ENCODE measurements around the gene IFT20.
A peak's percentile ranks its signal among the peaks of the same experiment; 100 is the strongest.
"Not testable (repeated sequence)": the region's sequence is repeated elsewhere in the genome, so short reads cannot be mapped to it uniquely, and the experiment has no call there.

The IFT20 gene

DNA sequence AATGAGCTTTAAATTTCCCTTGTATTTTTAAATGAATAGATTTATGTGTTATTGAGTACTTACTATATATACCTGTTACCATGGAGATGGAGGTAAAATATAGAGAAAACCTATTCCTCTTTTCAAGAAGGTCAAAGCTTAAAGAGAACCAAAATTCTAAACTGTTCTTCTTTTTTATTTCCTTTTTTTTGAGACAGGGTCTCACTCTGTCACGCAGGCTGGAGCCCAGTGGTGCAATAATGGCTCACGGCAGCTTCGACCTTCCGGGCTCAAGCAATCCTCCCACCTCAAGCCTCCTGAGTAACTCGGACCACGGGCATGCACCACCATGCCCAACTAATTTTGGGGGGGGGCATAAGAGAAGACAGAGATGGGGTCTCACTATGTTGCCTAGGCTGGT, 41.3 kb downstream of the IFT20 start:
- Histone ChIP-seq H3K9ac (ENCODE audit: low read length) (no peak overlapping the region), H3K4me2 (ENCODE audit: low read length) (0 out of 2 replicates have a peak overlapping the region, but pooled peaks have one; percentile 21), H3K4me1 (ENCODE audit: low read length) (peaks cover 19% of the 10 kb centered on the region), H4K20me1 (ENCODE audit: insufficient read depth, low read length) (no peaks in the 10 kb centered on the region), H3K36me3 (replicated peaks; ENCODE audit: low read depth, low read length) (no peaks in the 10 kb centered on the region), H2AFZ (ENCODE audit: low read depth, low read length) (no peak overlapping the region; the same call in 1 of the 2 replicates), H3K79me2 (ENCODE audit: low read length) (no peaks in the 10 kb centered on the region), H3K27ac (ENCODE audit: low read length) (no peak overlapping the region), H3K4me3 (ENCODE audit: low read length) (no peak overlapping the region), H3K9me3 (ENCODE audit: insufficient read depth, low read length) (no peaks in the 10 kb centered on the region), H3K27me3 (ENCODE audit: low read depth, low read length) (no peaks in the 10 kb centered on the region)
- no peak for TF ChIP-seq CTCF (IDR thresholded peaks at IDR 0.05; ENCODE audit: low read depth, low read length)
- no peak for TF ChIP-seq EZH2phosphoT487 (IDR thresholded peaks at IDR 0.05; ENCODE audit: low read depth)

GRCh38 chr17:28292878-28293277, 42.4 kb downstream of the IFT20 start:
- H3K27ac ChIP-seq (ENCODE audit: low read length); H3K27me3 ChIP-seq (ENCODE audit: low read depth, low read length); H3K36me3 ChIP-seq (replicated peaks; ENCODE audit: low read depth, low read length); H2AFZ ChIP-seq (ENCODE audit: low read depth, low read length); H3K4me3 ChIP-seq (ENCODE audit: low read length); H3K9me3 ChIP-seq (ENCODE audit: insufficient read depth, low read length); H3K4me2 ChIP-seq (ENCODE audit: low read length); H3K79me2 ChIP-seq (ENCODE audit: low read length); H4K20me1 ChIP-seq (ENCODE audit: insufficient read depth, low read length); H3K9ac ChIP-seq (ENCODE audit: low read length): not testable (repeated sequence)
- peaks cover 19% of the 10 kb centered on the region for H3K4me1 ChIP-seq (ENCODE audit: low read length)

DNA sequence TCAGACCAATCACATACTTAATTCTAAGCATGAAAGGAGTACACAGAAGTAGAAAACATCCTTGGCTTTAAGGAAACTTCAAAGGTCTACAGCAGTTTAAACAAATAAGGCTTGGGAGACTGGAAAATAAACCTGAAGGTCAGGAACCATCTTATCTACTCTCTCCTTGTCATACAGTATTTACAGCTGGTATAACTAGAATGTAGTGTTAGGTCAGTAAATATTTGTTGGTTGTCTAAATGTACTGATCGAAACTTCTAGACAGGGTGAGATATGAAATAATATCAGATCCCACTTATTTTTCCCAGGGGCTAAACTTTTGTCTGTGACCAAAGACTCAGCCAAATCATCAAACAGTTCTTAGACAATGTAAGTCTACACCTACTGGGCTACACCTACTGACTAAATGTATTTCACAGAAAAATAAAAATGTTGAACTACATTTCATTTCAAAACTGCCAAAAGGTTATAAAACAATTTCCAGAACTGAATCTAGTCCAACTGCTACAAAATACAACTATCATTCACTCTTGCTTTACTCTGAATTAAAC, 43.4 kb downstream of the IFT20 start:
- Histone ChIP-seq H3K4me3 (ENCODE audit: low read length) (no peak overlapping the region), H3K4me1 (ENCODE audit: low read length) (peaks cover 19% of the 10 kb centered on the region), H2AFZ (ENCODE audit: low read depth, low read length) (no peak overlapping the region), H3K4me2 (ENCODE audit: low read length) (no peak overlapping the region), H3K9ac (ENCODE audit: low read length) (no peak overlapping the region), H3K79me2 (ENCODE audit: low read length) (no peaks in the 10 kb centered on the region), H3K9me3 (ENCODE audit: insufficient read depth, low read length) (no peaks in the 10 kb centered on the region), H4K20me1 (ENCODE audit: insufficient read depth, low read length) (no peaks in the 10 kb centered on the region), H3K36me3 (replicated peaks; ENCODE audit: low read depth, low read length) (no peaks in the 10 kb centered on the region), H3K27ac (ENCODE audit: low read length) (no peak overlapping the region), H3K27me3 (ENCODE audit: low read depth, low read length) (no peaks in the 10 kb centered on the region)
- TF ChIP-seq EZH2phosphoT487 (IDR thresholded peaks at IDR 0.05; ENCODE audit: low read depth): no peak
- TF ChIP-seq CTCF (IDR thresholded peaks at IDR 0.05; ENCODE audit: low read depth, low read length): no peak

DNA sequence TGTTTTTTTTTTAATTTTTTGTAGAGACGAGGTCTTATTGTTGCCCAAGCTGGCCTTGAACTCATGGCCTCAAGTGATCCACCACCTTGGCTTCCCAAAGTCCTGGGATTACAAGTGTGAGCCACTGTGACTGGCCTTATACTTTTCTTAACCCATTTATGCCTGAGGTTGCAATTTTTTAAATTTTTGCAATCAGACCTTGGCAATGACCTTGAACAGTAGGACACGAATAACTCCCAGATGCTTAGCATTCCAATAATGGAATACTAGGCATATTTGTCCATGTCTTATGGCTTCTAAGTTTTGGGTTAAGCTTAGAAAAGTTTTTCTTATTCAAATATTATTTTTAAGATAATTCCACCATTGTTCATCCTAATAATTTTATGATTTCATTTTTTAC, 44.6 kb downstream of the IFT20 start:
- TF ChIP-seq CTCF (IDR thresholded peaks at IDR 0.05; ENCODE audit: low read depth, low read length) (no peak), EZH2phosphoT487 (IDR thresholded peaks at IDR 0.05; ENCODE audit: low read depth) (no peak)
- H3K36me3 ChIP-seq (replicated peaks; ENCODE audit: low read depth, low read length): no peaks in the 10 kb centered on the region
- no peaks in the 10 kb centered on the region for H3K27me3 ChIP-seq (ENCODE audit: low read depth, low read length)
- H3K79me2 ChIP-seq (ENCODE audit: low read length): no peaks in the 10 kb centered on the region
- no peak overlapping the region for H3K4me3 ChIP-seq (ENCODE audit: low read length)
- no peaks in the 10 kb centered on the region for H4K20me1 ChIP-seq (ENCODE audit: insufficient read depth, low read length)
- no peak overlapping the region for H2AFZ ChIP-seq (ENCODE audit: low read depth, low read length)
- no peak overlapping the region for H3K27ac ChIP-seq (ENCODE audit: low read length)
- H3K4me2 ChIP-seq (ENCODE audit: low read length): no peak overlapping the region
- peaks cover 10% of the 10 kb centered on the region for H3K4me1 ChIP-seq (ENCODE audit: low read length)
- H3K9me3 ChIP-seq (ENCODE audit: insufficient read depth, low read length): no peaks in the 10 kb centered on the region
- no peak overlapping the region for H3K9ac ChIP-seq (ENCODE audit: low read length)
